Psoas muscle (tissue), 8 donors: ENCODE data around the gene PROP1. TPM values are rescaled to one million over a fixed set of nuclear protein-coding genes. Genes with fewer than 3 reads are reported as not detected.
"Not testable (repeated sequence)": the region's sequence is repeated elsewhere in the genome, so short reads cannot be mapped to it uniquely, and the experiment has no call there.

Experiments
- ATAC-seq, 4 donors: fragments of 200-7000 bp; cut with Tn5 transposase; one replicate each; pipeline ENCODE4 v1.9.1; 2020; ENCODE audit warnings: moderate library complexity in 3 of 4, mild to moderate bottlenecking in 2 of 4
- DNase-seq, 2 donors: peaks; one replicate each; pipeline ENCODE4 v3.0.0-alpha.2; 2020
- H3K27ac ChIP-seq: fragments of 200-600 bp; one replicate; pipeline ENCODE4 v1.8.0; 2022
- H3K27me3 ChIP-seq, 3 donors: fragments of 200-600 bp in 1 of 3; one replicate each; pipeline versions ENCODE4 v1.6.1 to v1.8.0; 2013 to 2022; ENCODE audit warnings: low read length in 2 of 3, mild to moderate bottlenecking in 2 of 3, moderate library complexity in 1 of 3; ENCODE audit not compliant: insufficient read depth in 3 of 3
- H3K36me3 ChIP-seq, 2 donors: fragments of 200-600 bp in 1 of 2; one replicate each; pipeline versions ENCODE4 v1.6.1 to v1.8.0; 2013 to 2022; ENCODE audit warnings: low read depth in 1 of 2, mild to moderate bottlenecking in 1 of 2, moderate library complexity in 1 of 2; ENCODE audit not compliant: insufficient read depth in 1 of 2
- H3K4me1 ChIP-seq: fragments of 200-600 bp; one replicate; pipeline ENCODE4 v1.8.0; 2022
- H3K4me3 ChIP-seq: fragments of 200-600 bp; one replicate; pipeline ENCODE4 v1.8.0; 2022; ENCODE audit warnings: mild to moderate bottlenecking
- H3K9me3 ChIP-seq: fragments of 200-600 bp; one replicate; pipeline ENCODE4 v1.8.0; 2022
- WGBS, 3 donors: extraction: QIAGEN DNeasy Blood & Tissue Kit; methylation state at CpG; one replicate each; pipeline versions ENCODE4 v1.1.6 to v1.1.7; 2013; 5-methylcytosine and 5-hydroxymethylcytosine counted together
- intact Hi-C, 2 donors: fragments of 100-400 bp; cut with DNase I; formaldehyde crosslinking; loops; one replicate each; pipeline versions ENCODE4 v1.11.0 to v1.14.2; 2022
- polyA plus RNA-seq, 3 donors: library from polyadenylated mRNA; stranded (reverse); fragments of 200-250 nt; gene quantifications; one replicate each; pipeline ENCODE4 v1.2.3, GENCODE V29; 2013
- total RNA-seq, 4 donors: library from RNA; stranded (reverse); fragmentation: NEBNext Ultra II Directional in 2 of 4; extraction: Animal tissue kit (Norgen Biotek cat#: 25700) in 2 of 4; gene quantifications; one replicate each; pipeline versions ENCODE4 v1.2.1 to v1.2.4, GENCODE V29; 2021 to 2023
- TF ChIP-seq, protein P1 (sequence below): fragments of 200-600 bp; IDR thresholded peaks from one replicate; pipeline ENCODE4 v1.8.0; 2022; ENCODE audit warnings: antibody characterized with exemption
- donor health status: healthy with polysubstance abuse.
- donor health status: DM: no; HTN: no; CAD: no; lungs with moderate emphysema.
- donor health status: Bipolar disorder and iron deficiency.
- donor health status: healthy.
- donor health status: DM: yes; HTN: yes; CAD: no.
- donor health status: DM: no; HTN: no; CAD: no.
- donor health status: DM: no; HTN: no; CAD: no.
- donor health status: DM: yes; HTN: yes; CAD: no.

PROP1 gene
- total and polyA plus RNA-seq, 7 donors, result not detected

DNA sequence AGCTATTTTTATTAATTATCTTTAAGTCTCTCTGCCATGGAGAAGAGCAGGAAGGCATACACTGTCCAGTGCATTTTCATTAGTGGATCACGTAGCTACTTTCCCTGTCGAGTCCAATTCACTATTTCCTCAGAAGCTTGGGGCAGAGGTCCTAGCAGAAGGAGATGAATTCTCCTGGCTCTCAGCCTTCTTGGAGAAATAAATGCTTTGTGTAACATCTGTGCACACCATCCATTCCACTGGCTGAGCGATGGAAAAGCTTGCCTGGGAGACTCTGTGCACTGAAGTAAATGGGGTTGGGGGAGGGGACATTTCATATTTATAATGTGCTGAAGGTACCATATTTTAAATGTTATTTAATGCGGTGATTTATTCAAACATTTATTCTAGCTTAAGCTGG, 23.4 kb downstream of the PROP1 start:
- TF ChIP-seq, protein P1, sequence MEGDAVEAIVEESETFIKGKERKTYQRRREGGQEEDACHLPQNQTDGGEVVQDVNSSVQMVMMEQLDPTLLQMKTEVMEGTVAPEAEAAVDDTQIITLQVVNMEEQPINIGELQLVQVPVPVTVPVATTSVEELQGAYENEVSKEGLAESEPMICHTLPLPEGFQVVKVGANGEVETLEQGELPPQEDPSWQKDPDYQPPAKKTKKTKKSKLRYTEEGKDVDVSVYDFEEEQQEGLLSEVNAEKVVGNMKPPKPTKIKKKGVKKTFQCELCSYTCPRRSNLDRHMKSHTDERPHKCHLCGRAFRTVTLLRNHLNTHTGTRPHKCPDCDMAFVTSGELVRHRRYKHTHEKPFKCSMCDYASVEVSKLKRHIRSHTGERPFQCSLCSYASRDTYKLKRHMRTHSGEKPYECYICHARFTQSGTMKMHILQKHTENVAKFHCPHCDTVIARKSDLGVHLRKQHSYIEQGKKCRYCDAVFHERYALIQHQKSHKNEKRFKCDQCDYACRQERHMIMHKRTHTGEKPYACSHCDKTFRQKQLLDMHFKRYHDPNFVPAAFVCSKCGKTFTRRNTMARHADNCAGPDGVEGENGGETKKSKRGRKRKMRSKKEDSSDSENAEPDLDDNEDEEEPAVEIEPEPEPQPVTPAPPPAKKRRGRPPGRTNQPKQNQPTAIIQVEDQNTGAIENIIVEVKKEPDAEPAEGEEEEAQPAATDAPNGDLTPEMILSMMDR, result no peak
- Histone ChIP-seq H3K4me1 (no peaks in the 10 kb centered on the region), H3K27me3 (peaks cover 0 to 15% (median 0%) of the 10 kb centered on the region in 3 donors), H3K4me3 (no peak overlapping the region), H3K36me3 (no peaks in the 10 kb centered on the region), H3K9me3 (no peaks in the 10 kb centered on the region), H3K27ac (no peak overlapping the region)
- WGBS, 3 donors, result 36 to 71% (median 58%) methylated on average over 4 of the region's 4 CpGs
- intact Hi-C loops, result no loop called here
- no peak for ATAC-seq
- DNase-seq, result no peak

DNA sequence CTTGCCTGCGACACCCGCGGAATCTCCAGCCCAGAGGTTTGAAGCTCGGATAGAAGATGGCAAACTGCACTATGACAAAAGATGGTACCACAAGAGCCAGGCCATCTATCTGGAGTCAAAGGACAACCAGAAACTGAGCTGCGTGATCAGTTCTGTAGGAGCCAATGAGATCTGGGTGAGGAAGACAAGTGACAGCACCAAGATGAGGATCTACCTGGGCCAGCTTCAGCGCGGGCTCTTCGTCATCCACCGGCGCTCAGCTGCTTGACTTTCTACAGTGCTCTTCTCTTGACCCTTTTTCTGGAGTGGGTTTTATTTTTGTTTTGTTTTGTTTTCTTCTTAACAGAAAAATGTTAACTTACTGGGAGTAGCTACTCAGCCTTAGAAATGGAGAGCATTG, 24.0 kb downstream of the PROP1 start:
- H3K27me3 ChIP-seq, result peaks cover 0 to 15% (median 0%) of the 10 kb centered on the region in 3 donors
- H3K36me3 ChIP-seq, DNase-seq, H3K4me3 ChIP-seq, intact Hi-C loops, H3K27ac ChIP-seq, ATAC-seq, H3K9me3 ChIP-seq, H3K4me1 ChIP-seq: not testable (repeated sequence)
- WGBS, 3 donors, result 95 to 97% (median 96%) methylated on average over 10 of the region's 10 CpGs

DNA sequence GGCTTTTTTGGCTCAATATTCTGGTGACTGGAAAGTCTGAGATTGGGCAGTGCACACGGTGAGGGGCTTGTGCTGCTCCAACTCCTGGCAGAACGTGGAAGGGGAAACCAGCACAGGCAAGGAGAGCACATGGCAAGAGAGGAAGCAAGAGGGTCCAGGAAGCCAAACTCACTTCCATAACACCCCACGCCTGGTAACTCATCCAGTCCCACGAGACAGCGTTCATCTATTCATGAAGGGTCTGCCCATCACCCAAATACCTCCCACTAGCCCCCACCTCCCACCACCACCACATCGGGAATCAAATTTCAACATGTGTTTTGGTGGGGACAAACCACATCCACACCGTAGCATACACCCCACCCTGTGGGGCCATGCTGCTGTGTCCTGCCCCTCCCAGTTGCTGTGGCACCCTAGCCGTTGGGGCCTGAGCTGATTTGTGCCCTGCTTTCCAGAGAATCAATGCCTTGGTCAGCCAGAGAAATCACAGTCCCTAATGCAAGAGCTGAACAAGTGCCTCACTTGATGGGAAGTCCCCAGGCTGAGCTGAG, 27.3 kb downstream of the PROP1 start:
- TF ChIP-seq, protein P1, result no peak
- no peaks in the 10 kb centered on the region for H3K4me1 ChIP-seq
- ATAC-seq, result no peak
- intact Hi-C loops, result no loop called here
- no peak for DNase-seq
- H3K9me3 ChIP-seq, result no peaks in the 10 kb centered on the region
- no peak overlapping the region for H3K4me3 ChIP-seq
- no peaks in the 10 kb centered on the region for H3K36me3 ChIP-seq
- H3K27me3 ChIP-seq, result peaks cover 0 to 2% (median 0%) of the 10 kb centered on the region in 3 donors
- WGBS, 3 donors, result 64 to 79% (median 75%) methylated on average over 8 of the region's 8 CpGs
- no peak overlapping the region for H3K27ac ChIP-seq

DNA sequence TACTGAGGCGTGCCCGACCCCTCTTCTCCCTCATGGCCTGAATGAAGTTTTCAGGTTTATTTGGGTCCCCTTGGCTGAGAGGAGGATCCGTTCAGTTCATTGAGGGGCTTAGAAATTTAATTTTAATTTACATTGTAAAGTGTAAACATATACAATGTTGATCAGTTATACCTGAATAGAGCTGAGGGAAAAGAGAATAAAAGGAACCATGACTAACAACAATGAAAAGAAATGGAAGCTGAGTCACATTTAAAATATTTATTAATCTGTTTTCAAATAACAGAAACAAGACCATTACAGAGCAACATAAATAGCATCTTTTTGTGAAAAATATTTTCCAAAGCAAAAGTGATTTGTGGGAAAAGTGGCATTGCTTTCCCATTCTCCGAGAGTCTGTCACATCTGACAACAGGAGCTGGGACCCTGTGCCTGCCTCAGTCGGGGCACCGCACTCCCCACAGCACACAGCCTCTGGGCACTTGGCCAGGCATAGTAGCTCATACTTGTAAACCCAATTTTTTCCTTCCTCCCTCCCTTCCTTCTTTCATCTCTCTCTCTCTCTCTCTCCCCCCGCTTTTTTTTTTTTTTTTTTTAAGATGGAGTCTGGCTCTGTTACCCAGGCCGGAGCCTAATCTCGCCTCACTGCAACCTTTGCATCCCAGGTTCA, 28.7 kb downstream of the PROP1 start:
- Histone ChIP-seq H3K9me3 (no peaks in the 10 kb centered on the region), H3K36me3 (no peaks in the 10 kb centered on the region), H3K27ac (no peak overlapping the region), H3K4me1 (no peaks in the 10 kb centered on the region), H3K27me3 (peaks cover 0 to 2% (median 0%) of the 10 kb centered on the region in 3 donors), H3K4me3 (no peak overlapping the region)
- TF ChIP-seq, protein P1, result no peak
- intact Hi-C loops, result no loop called here
- 78 to 86% (median 79%) methylated on average over 8 to 9 of the region's 9 CpGs for WGBS, 3 donors
- ATAC-seq, result no peak
- DNase-seq, result no peak

DNA sequence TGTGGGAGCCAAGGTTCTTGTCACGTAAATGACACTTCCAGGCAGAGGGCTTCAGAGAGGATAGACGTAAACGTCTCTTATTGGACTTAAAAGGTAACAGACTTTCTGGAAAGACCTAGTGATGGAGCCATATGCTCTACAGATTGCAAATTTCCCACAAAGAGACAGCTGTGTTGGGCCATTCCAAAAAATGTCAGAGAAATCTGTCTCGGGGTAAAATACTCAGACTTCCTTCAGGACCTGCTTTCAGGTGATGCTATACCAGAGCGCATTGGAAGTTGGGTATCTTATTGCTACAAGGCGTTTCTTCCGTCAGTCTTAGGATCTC, 29.2 kb downstream of the PROP1 start:
- no peak overlapping the region for H3K27ac ChIP-seq
- H3K4me3 ChIP-seq, result no peak overlapping the region
- H3K36me3 ChIP-seq, result no peaks in the 10 kb centered on the region
- no peaks in the 10 kb centered on the region for H3K4me1 ChIP-seq
- TF ChIP-seq, protein P1, result no peak
- no peak for ATAC-seq
- intact Hi-C loops, result no loop called here
- H3K27me3 ChIP-seq, result peaks cover 0 to 2% (median 0%) of the 10 kb centered on the region in 3 donors
- DNase-seq, result no peak
- no peaks in the 10 kb centered on the region for H3K9me3 ChIP-seq
- WGBS, 3 donors, result 71 to 74% (median 72%) methylated on average over 7 of the region's 7 CpGs
